SK-N-MC (cell line): ENCODE data around the gene CASTOR1.

Experiments used
- EZH2 ChIP-seq: fragments of 200-600 bp; sonication (generic); IDR thresholded peaks from one replicate; pipeline ENCODE4 v1.6.1; 2017; ENCODE audit warnings: antibody characterized with exemption
- FOXP2 ChIP-seq: optimal IDR thresholded peaks from 2 replicates; pipeline ENCODE3; 2011; ENCODE audit warnings: mild to moderate bottlenecking, moderate library complexity; ENCODE audit not compliant: insufficient read depth; ENCODE audit errors: extremely low read length, control extremely low read depth
- POLR2AphosphoS5 ChIP-seq: IDR thresholded peaks from 2 replicates; pipeline ENCODE4 v1.6.1; 2012; ENCODE audit warnings: mild to moderate bottlenecking, low read depth, low read length, borderline replicate concordance

DNA sequence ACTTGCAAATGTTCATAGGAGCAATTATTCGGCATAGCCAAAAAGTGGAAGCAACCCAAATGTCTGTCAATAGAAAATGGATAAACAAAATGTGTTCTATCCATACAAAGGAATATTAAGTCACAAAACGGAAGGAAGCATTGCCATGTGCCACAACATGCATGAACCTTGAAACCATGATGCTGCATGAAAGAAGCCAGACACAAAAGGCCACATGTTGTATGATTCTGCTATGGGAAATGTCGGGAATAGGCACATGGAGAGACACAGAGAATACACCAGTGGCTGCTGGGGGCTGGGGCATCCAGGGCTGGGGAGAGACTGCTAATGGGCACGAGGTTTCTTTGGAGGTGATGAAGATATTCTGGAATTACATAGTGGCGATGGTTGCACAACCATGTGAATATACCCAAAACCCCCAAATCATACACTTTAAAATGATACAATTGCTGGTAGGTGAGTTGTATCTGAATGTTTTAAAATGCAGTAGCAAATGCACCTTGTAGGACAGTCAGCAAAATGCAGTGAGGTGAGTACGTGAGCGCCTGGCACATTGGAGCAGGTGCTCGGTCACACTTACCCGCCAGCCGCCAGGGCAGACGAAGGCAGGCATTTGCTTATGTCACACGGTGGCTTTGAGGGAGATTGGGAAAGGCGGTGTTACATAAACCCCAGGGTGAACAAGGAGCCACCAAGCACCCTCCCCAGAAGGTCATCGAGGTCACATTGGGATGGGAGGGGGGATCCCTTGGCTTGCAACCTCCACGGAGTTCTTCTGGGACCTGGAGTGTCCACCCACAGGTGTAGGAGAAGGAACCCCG lies 16.3 kb downstream of the CASTOR1 start:
- no peak for TF ChIP-seq EZH2
- TF ChIP-seq POLR2AphosphoS5, result no peak
- no peak for TF ChIP-seq FOXP2
